HCT116 (cell line): ENCODE measurements around the gene MMP25. TPM values are rescaled to one million over a fixed set of nuclear protein-coding genes. Genes with fewer than 3 reads are reported as not detected.
A peak's percentile ranks its signal among the peaks of the same experiment; 100 is the strongest.

Experiments
- ATAC-seq: fragments of 200-7000 bp; cut with Tn5 transposase; 2 replicates; pipeline ENCODE4 v1.9.1; 2020; ENCODE audit warnings: mild to moderate bottlenecking, moderate library complexity
- BruUV-seq: library from RNA; stranded (reverse); fragments of 400-500 nt; replicated peaks from 2 replicates; lab custom pipeline; 2021; lab: Mats Ljungman, UMichigan
- CTCF ChIA-PET: fragments of 300-600 bp; sonication (Branson Sonifier 250); formaldehyde crosslinking; loops from one replicate; lab custom pipeline; 2021; ENCODE audit warnings: antibody characterized with exemption; lab: Charles Lee
- POLR2A ChIA-PET: fragments of 300-600, 350-600 bp; sonication (Branson Sonifier 250); formaldehyde crosslinking; loops from one replicate; lab custom pipeline; 2021; ENCODE audit warnings: antibody characterized with exemption; lab: Charles Lee
- RAD21 ChIA-PET, 2 experiments: fragments of 300-600 bp; sonication (Branson Sonifier 250); formaldehyde crosslinking; loops; one replicate each; lab custom pipeline; 2023; ENCODE audit warnings: low total read pairs in 2 of 2; ENCODE audit not compliant: uncharacterized antibody in 2 of 2, unreplicated experiment in 2 of 2, low non-redundant PET in 1 of 2; lab: Charles Lee
- DNase-seq: peaks from one replicate; pipeline ENCODE4 v3.0.0-alpha.2; 2010; ENCODE audit warnings: low read depth, low spot score
- H2AFZ ChIP-seq: fragments of 200-600 bp; shearing (Covaris generic), sonication (generic); 2 replicates; pipeline ENCODE4 v1.6.1; 2017; ENCODE audit warnings: low read depth, mixed run types, mixed read lengths, antibody characterized with exemption, low read length; ENCODE audit not compliant: poor library complexity, severe bottlenecking
- H3K27ac ChIP-seq: 2 replicates; pipeline ENCODE4 v1.5.1; 2012; ENCODE audit warnings: low read depth, low read length
- H3K27me3 ChIP-seq: fragments of 200-600 bp; sonication (generic); 2 replicates; pipeline ENCODE4 v1.6.1; 2016; ENCODE audit warnings: mixed run types, low read length, mixed read lengths; ENCODE audit not compliant: insufficient read depth
- H3K36me3 ChIP-seq, 2 experiments: fragments of 200-500 bp in 1 of 2; fragments of 200-600 bp in 1 of 2; sonication (Bioruptor generic) in 1 of 2; sonication (generic) in 1 of 2; 2 replicates each; pipeline versions ENCODE4 v1.5.1 to v1.6.1; 2014 to 2016; ENCODE audit warnings: low read length in 2 of 2, inconsistent platforms in 1 of 2, mixed read lengths in 1 of 2, mixed run types in 1 of 2; ENCODE audit not compliant: insufficient read depth in 2 of 2, control insufficient read depth in 1 of 2
- H3K4me1 ChIP-seq, 2 experiments: fragments of 200-600 bp in 1 of 2; sonication (generic) in 1 of 2; 2 replicates each; pipeline versions ENCODE4 v1.5.1 to v1.6.1; 2012 to 2017; ENCODE audit warnings: low read length in 2 of 2, inconsistent platforms in 1 of 2, mild to moderate bottlenecking in 1 of 2, mixed read lengths in 1 of 2, mixed run types in 1 of 2, moderate library complexity in 1 of 2; ENCODE audit not compliant: insufficient read depth in 2 of 2, control insufficient read depth in 1 of 2
- H3K4me2 ChIP-seq: fragments of 200-600 bp; sonication (generic); 2 replicates; pipeline ENCODE4 v1.6.1; 2017; ENCODE audit warnings: mixed run types, low read length, mixed read lengths
- H3K4me3 ChIP-seq, 2 experiments: fragments of 200-600 bp in 1 of 2; sonication (generic) in 1 of 2; replicated peaks in 1 of 2; 2 replicates each; pipeline ENCODE4 v1.5.1; 2011 to 2016; ENCODE audit warnings: low read length in 2 of 2, control low read depth in 1 of 2, low read depth in 1 of 2, mild to moderate bottlenecking in 1 of 2, mixed read lengths in 1 of 2, mixed run types in 1 of 2
- H3K79me2 ChIP-seq: fragments of 200-600 bp; sonication (generic); 2 replicates; pipeline ENCODE4 v1.6.1; 2017; ENCODE audit warnings: mild to moderate bottlenecking, mixed run types, low read length, moderate library complexity, mixed read lengths; ENCODE audit not compliant: insufficient read depth
- H3K9ac ChIP-seq: fragments of 200-600 bp; sonication (generic); 2 replicates; pipeline ENCODE4 v1.6.1; 2016; ENCODE audit warnings: low read length, mixed read lengths
- H3K9me2 ChIP-seq: fragments of 200-600 bp; sonication (generic), shearing (Covaris generic); 2 replicates; pipeline ENCODE4 v1.6.1; 2017; ENCODE audit warnings: mixed run types, mild to moderate bottlenecking, moderate library complexity; ENCODE audit not compliant: insufficient read depth
- H3K9me3 ChIP-seq, 2 experiments: fragments of 200-500 bp in 1 of 2; fragments of 200-600 bp in 1 of 2; sonication (Bioruptor generic) in 1 of 2; sonication (generic) in 1 of 2; 2 replicates each; pipeline ENCODE4 v1.6.1; 2014 to 2017; ENCODE audit warnings: low read length in 2 of 2, mixed read lengths in 2 of 2, inconsistent platforms in 1 of 2, low read depth in 1 of 2, mild to moderate bottlenecking in 1 of 2, mixed run types in 1 of 2, moderate library complexity in 1 of 2; ENCODE audit not compliant: control insufficient read depth in 1 of 2, insufficient read depth in 1 of 2
- H4K20me1 ChIP-seq: fragments of 200-600 bp; sonication (generic), shearing (Covaris generic); 2 replicates; pipeline ENCODE4 v1.6.1; 2017; ENCODE audit warnings: mixed run types, mild to moderate bottlenecking, moderate library complexity; ENCODE audit not compliant: insufficient read depth
- FOSL1 ChIP-seq: IDR thresholded peaks from 2 replicates; pipeline ENCODE4 v1.6.1; 2012; ENCODE audit warnings: low read depth
- JUND ChIP-seq: IDR thresholded peaks from 2 replicates; pipeline ENCODE4 v1.6.1; 2012
- POLR2AphosphoS5 ChIP-seq: IDR thresholded peaks from 2 replicates; pipeline ENCODE4 v1.6.1; 2011; ENCODE audit warnings: mild to moderate bottlenecking, low read depth, low read length, moderate library complexity
- SIN3A ChIP-seq: IDR thresholded peaks from 2 replicates; pipeline ENCODE4 v1.6.1; 2012; ENCODE audit warnings: low read depth
- ZFX ChIP-seq: fragments of 450-650 bp; IDR thresholded peaks from 2 replicates; pipeline ENCODE4 v1.6.1; 2017
- intact Hi-C: fragments of 100-400 bp; cut with micrococcal nuclease; formaldehyde crosslinking; loops from 2 replicates; pipeline ENCODE4 v1.10.0; 2022
- total RNA-seq: library from RNA; stranded (reverse); gene quantifications from one replicate; pipeline ENCODE4 v1.2.1, GENCODE V29; 2021; ENCODE audit not compliant: unreplicated experiment
- TF ChIP-seq, protein P1 (sequence below): IDR thresholded peaks from 2 replicates; pipeline ENCODE4 v1.6.1; 2012
- TF ChIP-seq, protein P2 (sequence below), 3 experiments: fragments of 200-600 bp in 1 of 3; sonication (generic) in 1 of 3; IDR thresholded peaks in 2 of 3; conservative IDR thresholded peaks in 1 of 3; 2 replicates each; pipeline ENCODE4 v1.5.1; 2012 to 2017; ENCODE audit warnings: low read depth in 2 of 3, low read length in 2 of 3, antibody characterized with exemption in 1 of 3, borderline replicate concordance in 1 of 3, control low read depth in 1 of 3, mild to moderate bottlenecking in 1 of 3, mixed read lengths in 1 of 3, mixed run types in 1 of 3, moderate library complexity in 1 of 3; ENCODE audit not compliant: insufficient read depth in 1 of 3

The MMP25 gene
- total RNA-seq, 1 experiment from 2014 or later: 2.5 TPM

DNA sequence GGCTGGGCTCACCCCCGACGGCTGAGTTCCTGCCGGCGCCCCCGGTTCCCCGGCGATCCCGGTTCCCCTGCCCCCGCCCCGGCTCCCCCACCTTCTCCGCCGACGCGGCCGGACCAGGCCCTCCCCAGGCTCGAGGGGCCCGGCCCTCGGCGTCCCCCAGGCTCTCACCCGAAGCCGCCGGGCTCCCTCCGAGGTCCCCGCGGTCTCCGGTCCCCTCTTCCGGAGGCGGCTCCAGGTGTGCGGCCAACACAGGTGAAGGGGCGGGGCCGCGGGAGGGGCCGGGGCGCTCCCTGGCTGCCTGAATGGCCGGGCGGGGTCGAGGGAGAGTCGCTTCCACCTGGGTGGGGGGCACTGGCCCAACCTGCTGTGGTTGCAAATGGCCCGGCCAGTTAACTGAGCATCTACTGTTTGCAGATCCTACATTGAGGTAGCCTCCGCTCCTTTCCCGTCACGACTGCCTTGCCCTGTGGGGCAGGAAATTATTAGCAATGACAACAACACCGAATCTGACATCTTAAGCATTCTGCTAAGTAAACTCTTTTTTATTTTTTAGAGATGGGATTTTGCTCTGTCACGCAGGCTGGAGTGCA is 9.5 kb upstream of the MMP25 start, which contains the start of gene BICDL2:
Gene BICDL2, minus strand, starts transcription at position 219 of the 590 bp plus-strand sequence. CDS start 1,448 bp downstream, outside the sequence.
- Histone ChIP-seq H3K9me3 (no peaks in the 10 kb centered on the region), H3K27me3 (no peaks in the 10 kb centered on the region), H3K9ac (peak within 1 kb of the TSS; percentile 75), H3K4me2 (peak within 1 kb of the TSS; percentile 95), H3K4me3 (peak within 1 kb of the TSS; percentile 61 to 76), H3K36me3 (no peaks in the 10 kb centered on the region), H3K4me1 (peaks cover 19 to 52% of the 10 kb centered on the region in 2 experiments), H3K9me2 (no peaks in the 10 kb centered on the region), H3K79me2 (no peaks in the 10 kb centered on the region), H2AFZ (peak within 1 kb of the TSS; percentile 41), H3K27ac (peak within 1 kb of the TSS; percentile 26; the same call in 1 of the 2 replicates), H4K20me1 (no peaks in the 10 kb centered on the region)
- no TSS peak for BruUV-seq
- POLR2A ChIA-PET: interaction anchor here (0.6 kb wide), 1 partner anchor 93 kb away, joined by 3 read pairs; no protein-coding TSS in a partner anchor
- CTCF ChIA-PET: interaction anchor here (1.0 kb wide), 1 partner anchor 9 kb away, joined by 8 read pairs; no protein-coding TSS in a partner anchor
- RAD21 ChIA-PET: no interaction called here
- ATAC-seq (peak; percentile 69), DNase-seq (no peak)
- intact Hi-C loops: no loop called here
- TF ChIP-seq FOSL1: no peak
- TF ChIP-seq, protein P1, sequence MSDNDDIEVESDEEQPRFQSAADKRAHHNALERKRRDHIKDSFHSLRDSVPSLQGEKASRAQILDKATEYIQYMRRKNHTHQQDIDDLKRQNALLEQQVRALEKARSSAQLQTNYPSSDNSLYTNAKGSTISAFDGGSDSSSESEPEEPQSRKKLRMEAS: 0 out of 2 replicates have a peak, but pooled peaks have one; percentile 19
- TF ChIP-seq ZFX: no peak
- TF ChIP-seq POLR2AphosphoS5: peak; percentile 74
- no peak for TF ChIP-seq SIN3A
- TF ChIP-seq, protein P2, sequence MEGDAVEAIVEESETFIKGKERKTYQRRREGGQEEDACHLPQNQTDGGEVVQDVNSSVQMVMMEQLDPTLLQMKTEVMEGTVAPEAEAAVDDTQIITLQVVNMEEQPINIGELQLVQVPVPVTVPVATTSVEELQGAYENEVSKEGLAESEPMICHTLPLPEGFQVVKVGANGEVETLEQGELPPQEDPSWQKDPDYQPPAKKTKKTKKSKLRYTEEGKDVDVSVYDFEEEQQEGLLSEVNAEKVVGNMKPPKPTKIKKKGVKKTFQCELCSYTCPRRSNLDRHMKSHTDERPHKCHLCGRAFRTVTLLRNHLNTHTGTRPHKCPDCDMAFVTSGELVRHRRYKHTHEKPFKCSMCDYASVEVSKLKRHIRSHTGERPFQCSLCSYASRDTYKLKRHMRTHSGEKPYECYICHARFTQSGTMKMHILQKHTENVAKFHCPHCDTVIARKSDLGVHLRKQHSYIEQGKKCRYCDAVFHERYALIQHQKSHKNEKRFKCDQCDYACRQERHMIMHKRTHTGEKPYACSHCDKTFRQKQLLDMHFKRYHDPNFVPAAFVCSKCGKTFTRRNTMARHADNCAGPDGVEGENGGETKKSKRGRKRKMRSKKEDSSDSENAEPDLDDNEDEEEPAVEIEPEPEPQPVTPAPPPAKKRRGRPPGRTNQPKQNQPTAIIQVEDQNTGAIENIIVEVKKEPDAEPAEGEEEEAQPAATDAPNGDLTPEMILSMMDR (IDR thresholded peaks at IDR 0.05 in 2 of 3, conservative IDR thresholded peaks at IDR 0.05 in 1 of 3; ENCODE audit: borderline replicate concordance in 1 of 3, insufficient read depth in 1 of 3, low read depth in 2 of 3, low read length in 2 of 3): no peak
- TF ChIP-seq JUND: no peak
